GM12878 (cell line): ENCODE data around the gene LONP1. TPM values are rescaled to one million over a fixed set of nuclear protein-coding genes. Genes with fewer than 3 reads are reported as not detected.

ENCODE experiments used
- BMI1 ChIP-seq: fragments of 450-650 bp; IDR thresholded peaks from 2 replicates; pipeline ENCODE4 v1.6.1; 2016; ENCODE audit warnings: mild to moderate bottlenecking, moderate library complexity, borderline replicate concordance
- CEBPZ ChIP-seq: fragments of 150-350 bp; IDR thresholded peaks from 2 replicates; pipeline ENCODE4 v1.6.1; 2016; ENCODE audit warnings: low read depth, low read length
- DPF2 ChIP-seq: fragments of 450-650 bp; IDR thresholded peaks from 2 replicates; pipeline ENCODE4 v1.6.1; 2017; ENCODE audit warnings: mild to moderate bottlenecking
- E4F1 ChIP-seq: fragments of 450-650 bp; IDR thresholded peaks from 2 replicates; pipeline ENCODE4 v1.6.1; 2018; ENCODE audit warnings: borderline replicate concordance, mild to moderate bottlenecking; ENCODE audit not compliant: partially characterized antibody
- HSF1 ChIP-seq: fragments of 150-350 bp; IDR thresholded peaks from 2 replicates; pipeline ENCODE4 v1.6.1; 2014; ENCODE audit warnings: mild to moderate bottlenecking, low read depth, low read length
- KLF5 ChIP-seq: fragments of 450-650 bp; IDR thresholded peaks from 2 replicates; pipeline ENCODE4 v1.6.1; 2014; ENCODE audit warnings: mild to moderate bottlenecking; ENCODE audit not compliant: partially characterized antibody
- MEF2B ChIP-seq: fragments of 450-650 bp; IDR thresholded peaks from 2 replicates; pipeline ENCODE4 v1.6.1; 2018; ENCODE audit warnings: mild to moderate bottlenecking, moderate library complexity; ENCODE audit not compliant: partially characterized antibody, poor library complexity, severe bottlenecking
- PAX8 ChIP-seq: fragments of 450-650 bp; IDR thresholded peaks from 2 replicates; pipeline ENCODE4 v1.6.1; 2017; ENCODE audit warnings: mild to moderate bottlenecking, moderate library complexity
- RELA ChIP-seq: fragments of 450-650 bp; IDR thresholded peaks from 2 replicates; pipeline ENCODE4 v1.8.0; 2014; ENCODE audit warnings: borderline replicate concordance; ENCODE audit not compliant: partially characterized antibody
- SUZ12 ChIP-seq: fragments of 200-600 bp; sonication (generic); IDR thresholded peaks from one replicate; pipeline ENCODE4 v1.6.1; 2018; ENCODE audit warnings: antibody characterized with exemption, mild to moderate bottlenecking; ENCODE audit not compliant: unreplicated experiment
- USF1 ChIP-seq: IDR thresholded peaks from 2 replicates; pipeline ENCODE4 v1.6.1; 2011; ENCODE audit warnings: borderline replicate concordance, low read depth, mild to moderate bottlenecking, moderate library complexity, mixed read lengths, low read length; ENCODE audit not compliant: insufficient read depth; ENCODE audit errors: extremely low read length
- YBX1 ChIP-seq: fragments of 450-650 bp; IDR thresholded peaks from 2 replicates; pipeline ENCODE4 v1.6.1; 2016; ENCODE audit warnings: antibody characterized with exemption
- ZBED1 ChIP-seq: IDR thresholded peaks from 2 replicates; pipeline ENCODE4 v1.6.1; 2016; ENCODE audit warnings: borderline replicate concordance
- ZNF24 ChIP-seq: fragments of 450-650 bp; IDR thresholded peaks from 2 replicates; pipeline ENCODE4 v1.6.1; 2017; ENCODE audit warnings: antibody characterized with exemption, mild to moderate bottlenecking
- ZNF384 ChIP-seq: IDR thresholded peaks from 2 replicates; pipeline ENCODE4 v1.6.1; 2012; ENCODE audit warnings: low read depth, mild to moderate bottlenecking, low read length, improper control_type of control experiment, borderline replicate concordance
- ZNF687 ChIP-seq: fragments of 450-650 bp; IDR thresholded peaks from 2 replicates; pipeline ENCODE4 v1.6.1; 2017; ENCODE audit warnings: mild to moderate bottlenecking, moderate library complexity
- polyA plus RNA-seq, 11 experiments: library from polyadenylated mRNA; depleted of rRNA in 4 of 11; unstranded in 6 of 11; stranded (reverse) in 5 of 11; fragments of >200 nt; fragmentation: Nextera tagmentation in 4 of 11; fragmentation: Illumina TruSeq in 1 of 11; extraction: Ambion mirVana in 4 of 11; extraction: Trizol in 1 of 11; gene quantifications; 1 replicate in 1 of 11; 2 replicates in 10 of 11; pipeline versions ENCODE4 v1.2.1 to v1.2.3, GENCODE V29; 2011 to 2016; ENCODE audit warnings: inconsistent platforms in 2 of 11, missing spikeins in 2 of 11, low read depth in 1 of 11
- total RNA-seq, 4 experiments: library from RNA; depleted of rRNA in 3 of 4; stranded (reverse); fragments of >200 nt in 3 of 4; fragmentation: Illumina TruSeq in 1 of 4; extraction: Trizol in 1 of 4; gene quantifications; 2 replicates each; pipeline versions ENCODE4 v1.2.1 to v1.2.3, GENCODE V29; 2013 to 2021

The LONP1 gene
- total and polyA plus RNA-seq, 10 of the 15 experiments (the other 5 are each of a cell fraction or from before 2014, with no cell fraction given) = 0.61 to 136 (median 59.5) TPM

- TF ChIP-seq KLF5 = peak; percentile 25
- no peak for TF ChIP-seq ZNF384
- TF ChIP-seq HSF1 = no peak
- TF ChIP-seq USF1 = peak; percentile 95
- no peak for TF ChIP-seq CEBPZ
- TF ChIP-seq ZNF687 = peak; percentile 87
- no peak for TF ChIP-seq YBX1
- no peak for TF ChIP-seq BMI1
- peak; percentile 26 for TF ChIP-seq RELA
- no peak for TF ChIP-seq ZBED1
- TF ChIP-seq DPF2 = peak; percentile 45; the same call in 1 of the 2 replicates
- TF ChIP-seq PAX8 = no peak
- TF ChIP-seq SUZ12 = no peak
- TF ChIP-seq E4F1 = peak; percentile 65
- no peak for TF ChIP-seq MEF2B
- no peak for TF ChIP-seq ZNF24
These were observed at the start of gene LONP1, which contains the start of gene CATSPERD (continued) for GRCh38 chr19:5719961-5720790.
